GM20431 (cell line): ENCODE results near the gene LRRC3.
"Not testable (repeated sequence)": the region's sequence is repeated elsewhere in the genome, so short reads cannot be mapped to it uniquely, and the experiment has no call there.

Experiments used
- in situ Hi-C: fragments of 300-500 bp; cut with MseI, MboI; formaldehyde crosslinking; loops from one replicate; pipeline ENCODE4 v1.15.0; 2020; ENCODE audit warnings: low sequenced_read_pairs; ENCODE audit not compliant: unreplicated experiment

Gene LRRC3

DNA sequence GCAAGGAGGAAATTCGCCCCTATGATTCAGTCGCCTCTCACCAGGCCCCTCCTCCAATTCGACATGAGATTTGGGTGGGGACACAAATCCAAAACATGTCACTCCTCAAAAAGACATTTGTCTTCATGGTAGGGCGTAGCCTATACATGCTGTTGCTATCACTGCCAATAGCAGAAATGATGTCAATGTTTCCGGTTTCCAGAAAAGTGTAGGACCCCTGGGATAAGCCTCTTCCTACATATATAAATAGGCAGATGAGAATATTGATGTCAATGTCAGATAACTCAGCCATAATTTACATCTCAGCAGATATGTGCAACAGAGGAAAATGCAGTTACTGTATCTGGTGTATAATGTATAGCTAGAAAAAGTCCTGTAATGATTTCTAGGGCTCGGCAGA, 16.7 kb downstream of the LRRC3 start:
- in situ Hi-C loops: no loop called here

DNA sequence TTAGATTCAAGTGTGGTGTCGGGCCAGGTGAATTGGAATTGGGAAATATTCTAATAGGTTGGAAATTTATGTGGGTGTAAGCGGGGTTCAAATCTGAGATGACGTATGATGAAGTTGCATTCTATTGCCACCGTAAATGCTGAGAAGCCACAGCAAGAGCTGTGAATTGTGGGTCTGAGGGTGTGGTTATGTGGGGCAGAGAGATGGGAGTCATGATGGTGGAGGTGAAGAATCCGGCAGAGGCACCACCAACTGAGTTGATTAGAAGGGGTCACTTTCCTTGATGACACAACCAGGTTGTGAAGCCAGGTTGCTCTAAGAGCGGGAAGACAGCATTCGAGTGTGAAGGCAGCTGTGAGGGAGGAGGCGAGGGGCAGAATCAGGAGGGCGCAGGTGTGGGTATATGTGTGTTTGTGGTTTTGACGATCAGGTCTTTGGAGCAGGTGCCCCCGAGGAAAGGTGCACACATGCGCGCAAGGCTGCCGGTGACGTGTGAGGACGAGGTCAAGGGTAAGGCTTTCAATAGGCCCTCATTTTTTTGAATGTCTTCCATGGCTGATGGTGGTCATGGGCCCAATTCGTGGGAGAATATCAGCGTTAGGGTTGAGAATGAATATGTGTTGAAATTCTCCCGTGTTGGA, 18.7 kb downstream of the LRRC3 start:
- in situ Hi-C loops: no loop called here

DNA sequence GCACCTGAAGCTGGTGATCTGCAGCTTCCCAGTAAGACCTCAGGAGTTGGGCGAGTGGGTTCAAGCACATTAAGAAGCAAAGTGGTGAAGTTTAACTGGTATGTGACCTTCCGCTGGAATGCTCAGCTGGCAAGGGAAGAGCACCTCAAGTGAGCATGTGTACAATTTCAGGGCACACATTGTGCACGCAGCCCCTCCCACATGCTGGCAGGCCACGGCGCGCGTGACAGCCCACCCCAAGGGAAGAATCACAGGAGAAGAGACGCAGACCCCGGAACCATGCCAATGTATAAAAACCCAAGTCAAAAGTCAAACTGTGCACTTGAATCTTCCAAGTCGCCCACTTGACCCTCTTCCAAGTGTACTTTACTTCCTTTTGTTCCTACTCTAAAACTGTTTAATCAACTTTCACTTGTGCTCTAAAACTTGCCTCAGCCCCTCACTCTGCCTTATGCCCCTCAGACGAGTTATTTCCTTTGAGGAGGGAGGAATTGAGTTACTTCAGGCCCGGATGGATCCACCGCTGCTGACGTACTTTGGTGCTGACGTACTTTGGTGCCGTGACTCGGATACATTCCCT, 20.0 kb downstream of the LRRC3 start:
- in situ Hi-C loops: no loop called here

DNA sequence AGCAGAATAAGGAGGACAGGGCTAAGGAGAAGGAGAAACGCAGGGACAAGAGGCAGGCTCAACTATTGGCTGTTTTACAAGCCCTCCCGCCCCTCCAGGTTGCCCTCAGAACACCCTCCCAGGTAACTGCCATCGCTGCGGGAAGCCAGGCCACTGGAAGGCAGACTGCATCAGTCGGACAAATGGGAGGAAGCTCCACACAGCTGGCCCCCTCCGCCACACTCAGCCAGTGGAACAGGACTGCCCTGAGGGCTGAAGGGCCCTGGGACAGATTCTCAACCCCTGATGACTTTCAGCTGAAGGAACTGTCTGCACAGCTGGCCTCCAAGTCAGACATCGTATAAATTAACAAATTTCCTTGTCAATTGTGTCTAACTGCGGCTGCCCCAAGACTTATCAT, 21.8 kb downstream of the LRRC3 start:
- in situ Hi-C loops: no loop called here

DNA sequence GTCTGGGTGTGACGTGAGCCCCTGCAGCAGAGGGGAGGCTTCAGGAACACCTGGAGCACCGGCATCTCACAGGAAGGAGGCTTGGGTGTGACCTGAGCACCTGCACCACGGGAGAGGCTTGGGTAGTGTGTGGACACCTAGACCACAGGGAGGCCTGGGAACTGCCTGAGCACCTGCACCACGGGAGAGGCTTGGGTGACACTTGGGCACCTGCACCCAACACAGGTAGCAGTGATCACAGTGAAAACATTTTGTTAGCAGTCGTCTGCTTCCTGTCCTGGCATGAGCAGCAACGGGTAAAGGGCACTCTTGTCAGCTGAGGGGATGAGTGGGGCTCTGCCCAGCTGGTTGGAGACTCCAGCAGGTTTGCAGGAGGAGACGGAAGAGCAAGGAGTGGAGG, 22.4 kb downstream of the LRRC3 start:
- in situ Hi-C loops: no loop called here

DNA sequence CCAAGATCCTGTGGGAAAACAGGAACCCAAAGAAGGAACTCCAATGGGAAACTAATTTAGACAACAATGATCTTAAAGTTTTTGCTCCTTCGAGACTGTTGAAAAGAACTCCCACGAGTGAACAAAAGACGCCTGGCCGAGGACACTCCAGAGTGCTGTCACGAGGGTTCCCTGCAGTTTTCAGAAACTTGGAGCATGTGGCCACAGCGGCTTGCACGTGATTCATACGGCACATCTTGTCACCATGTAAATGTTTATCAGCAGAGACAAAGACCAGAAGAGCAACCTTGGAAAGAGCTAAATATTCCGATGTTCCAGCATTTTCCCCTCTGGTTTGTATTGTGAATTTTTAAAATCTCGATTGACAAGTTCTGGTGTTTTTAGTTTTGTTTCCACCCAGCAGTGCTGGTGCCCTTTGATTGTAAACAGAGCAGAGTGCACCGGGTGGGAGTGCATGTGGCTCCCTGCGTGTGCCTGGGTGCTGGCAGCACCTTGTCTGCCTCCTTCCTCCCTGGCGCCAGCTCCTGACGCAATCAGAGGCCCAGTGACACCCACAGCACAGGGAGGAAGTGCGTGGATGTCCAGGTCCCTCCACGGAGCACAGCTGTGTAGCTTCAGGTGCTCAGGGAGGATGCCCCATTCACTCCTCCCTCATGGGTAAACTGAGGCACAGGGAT, 23.0 kb downstream of the LRRC3 start:
- in situ Hi-C loops: no loop called here

DNA sequence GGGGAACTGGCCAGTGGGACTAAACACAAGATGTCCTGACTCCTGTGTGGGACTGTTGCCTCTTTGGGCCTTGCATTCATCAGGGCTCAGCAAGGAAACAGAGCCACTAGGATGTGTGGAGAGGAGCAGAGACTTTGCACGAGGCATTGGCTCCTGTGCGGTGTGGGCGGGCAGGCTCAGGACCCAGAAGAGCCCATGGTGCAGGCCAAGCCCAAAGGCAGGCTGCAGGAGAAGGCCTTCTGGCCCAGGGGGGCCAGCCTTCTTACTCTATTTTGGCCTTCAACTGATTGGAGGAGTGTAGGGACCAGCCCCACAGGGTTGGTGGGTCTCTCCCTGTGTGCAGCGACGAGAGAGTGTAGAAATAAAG, 23.5 kb downstream of the LRRC3 start:
- in situ Hi-C loops: no loop called here

DNA sequence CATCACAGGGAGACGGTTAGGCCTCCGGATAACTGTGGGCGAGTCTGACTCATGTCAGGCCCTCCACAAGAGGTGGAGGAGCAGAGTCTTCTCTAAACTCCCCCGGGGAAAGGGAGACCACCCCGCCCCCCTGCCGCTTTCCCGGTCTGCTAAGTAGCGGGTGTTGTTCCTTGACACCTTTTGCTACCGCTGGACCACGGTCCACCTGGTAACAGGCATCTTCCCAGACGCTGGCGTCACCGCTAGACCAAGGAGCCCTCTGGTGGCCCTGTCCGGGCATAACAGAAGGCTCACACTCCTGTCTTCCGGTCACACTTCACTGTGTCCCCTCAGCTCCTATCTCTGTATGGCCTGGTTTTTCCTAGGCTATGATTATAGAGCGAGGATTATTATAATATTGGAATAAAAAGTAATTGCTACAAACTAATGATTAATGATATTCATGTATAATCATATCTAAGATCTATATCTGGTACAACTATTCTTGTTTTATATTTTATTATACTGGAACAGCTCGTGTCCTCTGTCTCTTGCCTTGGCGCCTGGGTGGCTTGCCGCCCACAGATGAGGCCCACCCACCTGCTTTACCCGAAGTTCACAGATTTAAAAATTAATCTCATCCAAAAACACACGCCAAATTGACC, 24.4 kb downstream of the LRRC3 start:
- in situ Hi-C loops: not testable (repeated sequence)

DNA sequence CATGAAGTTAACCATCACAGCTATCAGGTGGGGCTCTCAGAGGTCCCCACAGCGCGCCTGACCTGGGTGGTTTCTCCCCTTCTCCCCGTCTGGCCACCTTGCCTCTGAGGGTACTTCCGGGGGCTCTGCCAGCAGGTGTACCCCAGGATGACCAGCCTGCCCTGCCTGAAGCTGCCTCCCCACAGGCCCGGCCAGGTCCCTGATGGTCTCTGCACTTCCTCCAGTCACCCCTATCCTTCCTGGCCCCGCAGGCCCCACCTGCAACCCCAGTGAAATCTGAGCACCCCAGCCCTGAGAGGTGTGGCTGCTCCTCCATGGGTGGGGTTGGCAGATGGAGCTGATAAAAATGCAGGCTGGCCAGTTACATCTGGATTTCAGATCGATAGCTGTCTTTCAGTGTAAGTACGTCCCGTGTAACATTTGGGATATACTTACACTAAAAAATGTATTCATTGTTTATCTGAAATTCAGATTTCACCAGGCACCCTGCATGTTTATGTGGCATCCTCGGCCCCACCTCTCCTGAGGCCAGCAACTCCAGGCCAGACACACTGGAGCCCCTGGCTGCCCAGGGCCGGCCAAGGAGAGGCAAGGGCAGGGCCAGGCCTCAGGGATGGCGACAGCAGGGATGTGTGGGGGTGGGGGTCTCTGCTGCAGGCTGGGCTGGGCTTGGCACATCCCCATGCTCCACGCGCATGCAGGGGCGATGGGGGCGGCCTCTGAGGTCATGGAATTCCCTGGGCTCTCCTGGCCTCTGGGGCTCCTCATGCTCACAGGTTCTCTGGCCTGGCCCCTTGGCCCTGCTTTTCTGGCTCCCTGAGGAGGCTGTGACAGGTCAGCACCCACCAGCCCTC, 25.1 kb downstream of the LRRC3 start:
- in situ Hi-C loops: no loop called here

DNA sequence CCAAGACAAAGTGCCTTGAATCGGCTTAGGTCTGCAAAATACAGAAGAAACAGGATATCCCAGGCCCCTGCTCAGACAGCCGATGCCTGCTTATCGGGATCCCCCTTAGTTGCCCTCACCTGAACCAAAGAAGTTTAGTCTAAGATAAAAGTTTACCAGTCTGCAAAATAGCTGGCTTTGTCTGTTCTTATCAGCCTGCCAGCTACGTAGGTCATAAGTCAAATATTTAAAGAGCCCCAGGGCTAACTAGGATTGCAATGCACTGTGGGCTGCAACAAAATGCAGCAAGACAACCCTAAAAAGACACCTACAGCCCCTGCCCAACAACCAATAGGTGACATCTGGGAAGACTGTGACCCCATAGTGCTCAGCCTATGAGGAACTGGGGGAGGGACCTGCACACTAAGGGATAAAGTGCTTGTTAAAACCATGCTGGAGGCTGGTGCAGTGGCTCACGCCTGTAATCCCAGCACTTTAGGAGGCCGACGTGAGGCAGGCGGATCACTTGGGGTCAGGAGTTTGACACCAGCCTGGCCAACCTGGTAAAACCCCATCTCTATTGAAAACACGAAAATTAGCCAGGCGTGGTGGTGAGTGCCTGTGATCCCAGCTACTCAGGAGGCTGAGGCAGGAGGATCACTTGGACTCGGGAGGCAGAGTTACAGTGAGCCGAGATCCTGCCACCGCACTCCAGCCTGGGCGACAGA, 27.4 kb downstream of the LRRC3 start:
- in situ Hi-C loops: no loop called here

DNA sequence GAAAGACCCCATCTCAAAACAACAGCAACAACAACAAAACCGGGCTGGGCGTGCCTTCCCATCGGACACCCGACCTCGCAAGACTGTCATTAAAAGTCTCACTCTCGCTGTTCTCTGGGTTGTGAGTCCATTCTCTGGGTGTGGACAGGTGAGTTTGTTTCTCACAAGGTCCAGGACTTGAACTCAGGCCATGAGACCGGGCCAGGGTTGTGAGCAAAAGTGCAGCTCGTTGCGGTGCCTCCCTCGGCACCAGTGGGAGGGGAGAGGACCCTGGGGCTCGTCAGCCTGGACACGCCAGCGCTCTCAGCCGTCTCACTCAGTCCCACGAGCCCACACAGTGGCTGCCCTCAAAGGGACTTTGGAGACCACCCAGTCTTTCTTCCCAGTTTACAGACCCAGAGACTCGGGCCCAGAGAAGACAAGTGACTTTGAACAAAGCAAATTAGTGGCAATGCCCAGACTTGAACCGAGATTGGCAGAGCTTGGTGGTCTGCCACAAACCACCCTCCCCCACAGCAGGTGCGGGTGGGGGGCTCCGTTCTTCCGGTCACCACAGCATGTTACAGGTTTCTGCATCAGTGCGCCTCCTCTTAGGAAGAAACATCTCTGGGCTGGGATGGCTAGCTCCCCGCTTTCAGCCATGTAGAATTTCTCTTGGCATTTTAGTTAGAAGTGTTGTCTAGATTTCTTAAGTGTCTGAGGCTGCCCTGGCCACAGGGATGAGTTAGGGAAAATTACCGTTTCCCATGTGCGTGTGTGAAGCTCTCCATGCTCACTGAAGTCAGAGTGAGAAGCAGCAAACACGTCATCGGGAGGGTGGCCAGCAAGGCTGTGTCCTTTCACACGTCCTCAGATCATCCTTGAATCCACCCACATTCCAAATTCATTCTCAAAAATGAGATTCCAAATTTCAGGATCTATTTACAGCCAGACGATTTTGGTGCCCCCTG, 28.3 kb downstream of the LRRC3 start:
- in situ Hi-C loops: no loop called here

DNA sequence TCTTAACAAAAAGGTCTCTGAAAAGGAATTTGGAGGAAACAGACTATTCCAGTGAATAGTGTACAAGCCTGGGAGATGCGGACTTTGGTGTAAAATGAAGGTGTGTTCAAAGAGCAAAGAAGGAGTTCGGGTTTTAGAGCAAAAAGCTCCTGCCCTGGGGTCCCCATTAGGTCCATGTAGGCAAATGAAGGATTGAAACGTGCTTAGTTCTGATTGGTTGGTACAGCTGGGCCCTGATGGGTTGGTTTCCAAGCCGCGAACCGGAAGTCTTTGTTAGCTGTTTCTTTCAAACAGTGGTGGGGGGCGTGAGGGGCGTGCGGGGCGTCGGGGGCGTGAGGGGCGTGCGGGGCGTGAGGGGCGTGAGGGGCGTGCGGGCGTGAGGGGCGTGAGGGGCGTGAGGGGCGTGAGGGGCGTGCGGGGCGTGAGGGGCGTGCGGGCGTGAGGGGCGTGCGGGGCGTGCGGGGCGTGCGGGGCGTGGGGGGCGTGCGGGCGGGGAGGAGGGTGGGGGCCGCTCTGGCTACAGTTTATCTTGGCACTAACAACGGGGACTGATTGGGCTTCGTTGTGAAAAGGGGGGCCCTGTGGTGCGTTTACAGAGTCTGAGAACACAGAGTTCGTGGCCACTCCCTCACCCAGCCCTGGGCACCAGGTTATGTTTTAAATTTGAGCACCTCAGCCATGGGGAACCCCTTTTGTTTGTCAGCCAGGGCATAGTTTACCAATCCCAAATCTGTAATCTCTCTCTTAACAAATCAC, 29.4 kb downstream of the LRRC3 start:
- in situ Hi-C loops: no loop called here

DNA sequence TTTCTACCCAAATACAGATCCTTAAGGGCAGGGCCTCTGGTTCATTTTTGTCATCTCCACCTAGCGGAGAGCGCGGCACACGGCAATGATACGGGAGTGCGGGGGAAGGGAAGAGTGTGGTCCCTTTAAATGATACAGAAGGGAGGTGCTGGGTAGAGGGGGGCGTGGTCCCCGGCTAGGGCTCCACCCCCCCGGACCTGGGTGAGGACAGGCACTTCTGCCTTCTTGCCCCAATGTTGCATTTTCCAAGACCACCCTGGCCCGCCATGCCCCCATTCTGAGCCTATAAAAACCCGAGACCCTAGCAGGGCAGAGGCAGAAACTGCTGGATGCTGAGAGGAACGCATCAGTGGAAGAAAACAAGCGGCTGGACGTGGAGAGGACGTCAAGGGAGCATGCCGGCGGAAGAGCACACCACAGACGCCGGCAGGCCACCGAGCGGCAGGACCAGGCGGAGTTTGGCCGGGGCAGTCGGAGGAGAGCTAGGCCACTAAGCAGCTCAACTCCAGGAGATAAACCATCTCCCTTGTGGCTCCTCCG, 30.0 kb downstream of the LRRC3 start:
- in situ Hi-C loops: no loop called here

DNA sequence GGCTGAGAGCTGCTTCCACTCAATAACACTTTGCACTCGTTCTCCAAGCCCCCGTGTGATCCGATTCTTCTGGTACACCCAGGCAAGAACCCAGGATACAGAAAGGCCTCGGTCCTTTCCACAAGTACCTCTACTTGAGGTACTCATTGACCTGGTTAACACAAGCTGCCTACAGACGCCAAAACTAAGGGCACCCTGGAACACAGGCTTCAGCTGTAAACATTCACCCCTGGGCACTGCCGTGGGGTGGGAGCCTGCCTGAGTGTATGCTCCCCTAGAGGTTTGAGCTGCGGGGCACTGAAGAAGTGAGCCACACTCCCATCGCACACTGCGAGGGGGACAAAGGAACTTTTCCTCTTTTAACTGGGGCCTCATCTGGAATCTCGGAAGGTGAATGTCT, 30.5 kb downstream of the LRRC3 start:
- in situ Hi-C loops: no loop called here

DNA sequence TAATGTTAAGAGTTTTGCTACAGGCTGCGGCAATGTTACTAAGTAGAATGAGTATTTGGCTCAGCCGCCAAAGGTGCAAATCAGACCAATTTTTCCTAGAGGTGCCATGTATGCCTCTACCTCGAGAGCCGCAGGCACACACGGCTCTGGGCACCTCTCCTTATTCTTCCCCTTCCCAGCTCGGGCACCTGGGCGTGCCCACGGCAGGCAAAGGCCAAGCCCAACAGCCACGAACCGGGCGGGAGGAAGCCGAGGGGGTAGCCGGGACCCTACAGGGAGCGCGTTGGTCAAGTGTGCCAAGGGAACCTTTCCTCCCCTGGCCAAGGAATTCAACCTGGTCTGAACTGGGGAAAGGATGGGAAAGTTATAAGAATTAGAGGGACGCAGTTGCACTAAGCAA, 31.0 kb downstream of the LRRC3 start:
- in situ Hi-C loops: no loop called here

DNA sequence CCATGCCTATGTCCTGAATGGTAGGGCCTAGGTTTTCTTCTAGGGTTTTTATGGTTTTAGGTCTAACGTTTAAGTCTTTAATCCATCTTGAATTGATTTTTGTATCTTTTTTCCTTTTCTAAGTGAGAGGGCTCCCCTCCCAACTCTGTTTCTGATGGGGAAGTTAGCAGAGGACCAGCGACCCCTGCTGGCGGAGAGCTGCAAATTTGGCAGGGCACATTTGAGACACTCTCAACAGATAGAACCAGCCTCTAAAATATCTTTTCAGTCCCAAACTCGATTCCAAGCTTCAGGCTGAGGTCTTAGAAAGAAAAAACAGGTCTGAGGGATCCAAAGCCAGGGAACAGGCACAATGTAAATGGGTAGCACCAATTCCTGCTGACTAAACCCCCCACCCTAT, 32.5 kb downstream of the LRRC3 start:
- in situ Hi-C loops: no loop called here

DNA sequence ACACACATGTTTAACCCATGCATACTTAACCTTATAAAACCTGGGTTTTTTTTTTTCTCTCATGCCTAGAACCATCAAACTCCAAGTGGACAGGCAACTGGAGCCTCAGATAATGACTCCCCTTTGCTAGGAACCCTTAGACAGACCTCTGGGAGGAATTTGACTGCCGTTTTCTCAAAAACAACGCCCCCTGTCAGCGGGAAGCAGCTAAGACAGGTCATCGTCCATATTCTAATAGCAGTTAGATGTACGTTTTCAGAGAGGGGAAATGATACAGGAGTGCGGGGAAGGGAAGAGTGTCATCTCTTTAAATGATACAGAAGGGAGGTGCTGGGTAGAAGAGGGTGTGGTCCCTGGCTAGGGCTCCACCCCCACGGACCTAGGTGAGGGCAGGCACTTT, 34.7 kb downstream of the LRRC3 start:
- in situ Hi-C loops: no loop called here

DNA sequence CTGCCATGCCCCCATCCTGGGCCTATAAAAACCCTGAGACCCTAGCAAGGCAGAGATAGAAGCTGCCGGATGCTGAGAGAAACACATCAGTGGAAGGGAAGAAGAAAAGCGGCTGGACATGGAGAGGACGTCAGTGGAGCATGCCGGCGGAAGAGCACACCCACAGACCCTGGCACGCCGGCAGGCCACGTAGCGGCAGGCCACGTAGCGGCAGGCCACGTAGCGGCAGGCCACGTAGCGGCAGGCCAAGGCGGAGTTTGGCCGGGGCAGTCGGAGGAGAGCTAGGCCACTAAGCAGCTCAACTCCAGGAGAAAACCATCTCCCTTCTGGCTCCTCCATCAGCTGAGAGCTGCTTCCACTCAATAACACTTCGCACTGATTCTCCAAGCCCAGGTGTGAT, 35.1 kb downstream of the LRRC3 start:
- in situ Hi-C loops: no loop called here
